ENCODE results near the gene TMEM132E.
A peak's percentile ranks its signal among the peaks of the same experiment; 100 is the strongest.

The TMEM132E gene

GRCh38 chr17:34570506-34570905, 8.9 kb upstream of the TMEM132E start:
- DNase-seq = no peak

GRCh38 chr17:34571428-34572130, 7.8 kb upstream of the TMEM132E start:
- DNase-seq = no peak

- no peak for DNase-seq
These were observed 6.9 kb upstream of the TMEM132E start for GRCh38 chr17:34572483-34572882.

GRCh38 chr17:34575182-34575581, 4.2 kb upstream of the TMEM132E start:
- no peak for DNase-seq

- no peak for DNase-seq
These were observed 1.4 kb upstream of the TMEM132E start for GRCh38 chr17:34578016-34578415.

DNA sequence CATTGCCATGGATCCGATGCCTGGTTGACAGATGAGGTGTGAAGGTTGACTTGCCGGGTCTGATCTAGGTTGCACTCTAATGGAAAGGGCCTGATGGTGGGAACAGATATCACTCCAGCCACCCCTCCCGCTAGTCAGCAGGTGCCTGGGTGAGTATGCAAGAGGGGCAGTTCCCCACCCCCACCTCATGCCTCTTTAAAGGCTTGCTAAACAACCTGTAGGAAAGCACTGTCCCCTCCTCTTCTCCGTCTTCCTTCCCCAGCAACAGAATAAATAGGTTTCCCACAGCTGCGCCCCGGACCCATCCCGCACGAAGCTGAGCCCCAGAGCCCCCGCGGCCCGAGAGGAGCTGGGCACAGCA, 746 bp upstream of the TMEM132E start:
- no peak for DNase-seq

GRCh38 chr17:34579979-34580684, 750 bp downstream of the TMEM132E start:
- DNase-seq = no peak

DNA sequence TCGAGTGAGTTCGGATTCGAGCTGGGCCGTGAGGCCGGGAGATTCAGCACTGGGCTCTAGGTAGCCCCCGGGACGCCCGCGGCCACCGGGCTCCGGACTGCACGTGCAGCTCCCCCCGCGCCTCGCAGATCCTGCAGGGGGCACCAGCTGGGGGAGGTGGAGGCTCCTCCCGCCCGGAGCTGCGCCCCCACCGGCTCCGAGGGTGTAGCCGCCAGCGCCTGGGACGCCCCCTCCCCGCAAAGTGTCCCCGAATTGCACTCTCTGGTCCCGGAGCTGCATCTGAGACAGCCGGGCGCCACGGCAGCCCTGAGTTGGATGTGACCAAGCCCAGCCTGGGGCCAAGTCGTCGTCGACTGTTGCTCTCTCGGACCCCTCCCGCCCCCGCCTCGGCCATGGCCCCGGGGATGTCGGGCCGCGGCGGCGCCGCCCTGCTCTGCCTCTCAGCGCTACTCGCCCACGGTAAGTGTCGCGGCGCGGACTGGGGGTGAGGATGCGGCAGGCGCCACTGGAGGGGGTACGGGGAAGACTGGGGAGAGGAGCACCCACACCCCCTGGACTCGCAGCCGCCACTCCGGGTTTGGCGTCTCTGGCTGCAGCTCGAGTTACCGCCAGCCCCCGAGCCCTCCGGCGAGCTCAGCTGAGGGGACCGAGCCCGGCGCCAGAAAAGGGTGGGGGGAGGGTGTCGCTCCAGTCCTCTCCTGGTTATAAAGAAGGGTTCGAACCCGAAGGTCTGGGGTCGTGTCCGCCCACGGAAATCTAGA, 1.5 kb downstream of the TMEM132E start:
- no peak for DNase-seq

DNA sequence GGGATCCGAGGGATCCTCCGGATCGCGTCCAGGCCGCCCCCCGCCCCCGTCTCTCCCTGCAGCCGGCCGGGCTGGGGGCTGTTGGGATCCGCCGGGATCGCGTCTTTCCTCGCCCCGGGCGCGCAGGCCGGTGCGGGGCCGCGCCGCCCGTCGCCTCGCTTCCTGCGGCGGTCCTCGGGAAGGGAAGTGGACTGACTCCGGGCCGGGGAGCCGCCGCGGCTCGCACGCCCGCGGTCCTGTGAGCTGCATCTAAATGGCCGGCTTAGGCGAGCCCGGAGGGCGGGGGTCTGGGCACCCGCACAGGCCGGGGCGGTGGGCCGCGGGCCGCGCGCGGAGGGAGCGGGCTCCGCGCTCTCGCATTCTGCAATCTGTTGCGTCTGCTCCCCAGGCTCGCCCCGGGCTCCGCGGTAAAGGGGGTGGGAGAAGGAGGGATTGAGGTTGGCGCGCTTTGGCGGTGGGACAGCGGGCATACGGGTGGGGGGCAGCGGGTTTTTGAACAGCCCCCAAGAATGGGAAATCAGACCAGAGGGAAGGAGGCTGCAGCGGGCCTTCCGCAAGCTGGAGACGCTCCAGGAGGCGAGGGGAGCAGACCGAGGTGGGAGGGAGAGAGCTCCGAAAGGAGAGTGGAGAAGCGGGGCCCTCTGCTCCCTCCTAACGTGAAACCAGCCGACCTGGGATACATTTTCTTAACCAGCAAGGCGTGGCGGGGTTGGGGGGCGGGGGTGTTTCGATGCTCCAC, 2.2 kb downstream of the TMEM132E start:
- no peak for DNase-seq

- no peak for DNase-seq
These were observed 3.0 kb downstream of the TMEM132E start for GRCh38 chr17:34582185-34582900.

- no peak for DNase-seq
These were observed 3.5 kb downstream of the TMEM132E start for GRCh38 chr17:34582901-34583245.

GRCh38 chr17:34584805-34585416, 5.5 kb downstream of the TMEM132E start:
- DNase-seq = peak; percentile 12

GRCh38 chr17:34586346-34586846, 7.0 kb downstream of the TMEM132E start:
- DNase-seq = no peak

GRCh38 chr17:34588266-34588665, 8.9 kb downstream of the TMEM132E start:
- DNase-seq = no peak

GRCh38 chr17:34589120-34589965, 10.0 kb downstream of the TMEM132E start:
- no peak for DNase-seq

GRCh38 chr17:34592002-34592401, 12.6 kb downstream of the TMEM132E start:
- no peak for DNase-seq

GRCh38 chr17:34596920-34597319, 17.5 kb downstream of the TMEM132E start:
- DNase-seq = no peak

GRCh38 chr17:34598161-34598776, 18.9 kb downstream of the TMEM132E start:
- no peak for DNase-seq

- no peak for DNase-seq
These were observed 22.0 kb downstream of the TMEM132E start for GRCh38 chr17:34601416-34601815.

DNA sequence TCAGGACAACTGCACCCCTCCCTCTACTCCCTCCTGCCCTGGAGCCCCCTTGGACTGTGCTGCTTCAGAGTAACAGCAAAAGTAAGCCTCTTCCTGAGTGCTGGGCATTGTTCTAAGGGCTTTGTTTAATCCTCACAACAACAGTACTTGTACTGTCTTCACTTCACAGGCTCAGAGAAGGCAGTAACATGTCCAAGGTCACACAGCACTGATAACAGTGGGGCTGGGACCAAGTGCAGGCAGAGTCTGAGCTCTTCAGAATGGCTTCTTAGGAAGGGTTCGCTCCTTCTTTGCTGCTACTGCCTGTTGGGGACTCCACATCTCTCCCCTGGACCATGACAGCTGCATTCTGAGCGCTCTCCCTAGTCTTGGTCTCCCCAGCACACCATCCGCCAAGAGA, 24.6 kb downstream of the TMEM132E start:
- DNase-seq = no peak
